ENCODE data around the gene LY6G6D.

The LY6G6D gene

GRCh38 chr6:31733734-31734133 is 18.6 kb downstream of the LY6G6D start:
- Histone ChIP-seq H3K4me3 (ENCODE audit: low read depth in 1 of 2, low read length in 2 of 2) (no peak overlapping the region), H3K27ac (ENCODE audit: low read depth, low read length) (no peak overlapping the region), H3K9me3 (ENCODE audit: low read length) (no peaks in the 10 kb centered on the region), H3K36me3 (ENCODE audit: insufficient read depth, low read length) (peaks cover 28% of the 10 kb centered on the region), H3K27me3 (ENCODE audit: control insufficient read depth in 1 of 2, insufficient read depth in 2 of 2, low read length in 2 of 2) (no peaks in the 10 kb centered on the region), H3K9ac (ENCODE audit: low read length) (no peak overlapping the region), H3K4me1 (ENCODE audit: insufficient read depth, low read length) (peaks cover 33% of the 10 kb centered on the region)

DNA sequence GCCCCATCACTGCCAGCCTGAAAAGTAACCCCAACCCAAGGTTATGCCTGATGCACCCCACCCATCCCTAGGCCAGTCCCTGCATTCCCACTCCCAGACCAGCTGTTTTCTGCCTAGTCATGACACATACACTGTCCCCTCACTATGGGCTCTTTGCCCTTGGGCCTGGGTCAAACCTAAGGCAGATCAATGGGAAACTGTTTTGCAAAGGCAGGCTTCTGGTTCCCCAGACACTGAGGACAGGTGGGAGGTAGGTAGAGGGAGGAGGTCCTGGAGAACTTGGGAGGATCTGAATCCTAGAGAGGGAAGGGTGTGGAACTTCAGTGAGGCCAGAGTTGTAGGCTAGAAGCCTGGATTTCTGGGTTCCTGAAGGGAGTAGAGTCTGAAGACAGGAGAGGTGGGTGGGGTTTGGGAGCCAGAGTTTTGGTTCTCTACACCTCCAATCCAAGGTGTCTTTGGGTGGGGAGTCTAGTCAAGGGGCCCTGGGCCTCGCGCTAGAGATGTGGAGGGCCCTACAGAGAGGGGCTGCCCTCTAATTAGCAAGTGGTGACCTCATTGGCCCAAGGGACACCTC is 19.2 kb downstream of the LY6G6D start:
- Histone ChIP-seq H3K27me3 (ENCODE audit: control insufficient read depth in 1 of 2, insufficient read depth in 2 of 2, low read length in 2 of 2) (no peaks in the 10 kb centered on the region), H3K4me3 (ENCODE audit: low read depth in 1 of 2, low read length in 2 of 2) (peak overlapping the region; percentile 83 to 95), H3K9ac (ENCODE audit: low read length) (peak overlapping the region; percentile 98), H3K36me3 (ENCODE audit: insufficient read depth, low read length) (peaks cover 28% of the 10 kb centered on the region), H3K27ac (ENCODE audit: low read depth, low read length) (peak overlapping the region; percentile 92), H3K4me1 (ENCODE audit: insufficient read depth, low read length) (peaks cover 36% of the 10 kb centered on the region), H3K9me3 (ENCODE audit: low read length) (no peaks in the 10 kb centered on the region)

DNA sequence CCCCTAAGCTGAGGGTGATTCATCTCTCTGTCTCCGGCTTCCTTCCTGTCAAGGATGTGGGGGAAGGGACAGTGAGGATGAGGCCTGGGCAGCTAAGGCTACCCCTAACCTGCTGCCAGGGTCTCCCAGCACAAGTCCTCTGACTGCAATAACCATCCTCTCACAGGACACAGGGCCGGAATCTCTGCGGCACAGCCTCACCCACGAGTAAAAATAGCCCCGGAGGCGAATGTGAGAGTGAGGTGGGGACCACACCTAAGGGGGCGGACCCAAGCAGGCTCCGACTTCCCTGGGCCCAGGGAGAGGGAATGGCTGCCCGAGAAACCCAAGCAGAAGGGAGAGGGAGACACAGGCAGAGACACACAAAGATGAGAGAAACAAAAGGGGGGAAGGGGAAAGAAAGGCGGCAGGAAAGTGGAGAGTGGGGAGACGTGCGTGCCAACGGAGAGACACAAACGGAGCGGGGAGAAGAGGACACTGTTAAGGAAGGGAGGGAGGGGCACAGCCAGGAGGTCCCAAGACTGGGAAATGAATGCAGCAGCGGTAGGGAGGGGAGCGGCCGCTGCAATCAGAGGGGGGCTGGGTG is 19.8 kb downstream of the LY6G6D start:
- Histone ChIP-seq H3K27ac (ENCODE audit: low read depth, low read length) (peak overlapping the region; percentile 92), H3K4me1 (ENCODE audit: insufficient read depth, low read length) (peaks cover 38% of the 10 kb centered on the region), H3K9ac (ENCODE audit: low read length) (peak overlapping the region; percentile 98), H3K36me3 (ENCODE audit: insufficient read depth, low read length) (peaks cover 28% of the 10 kb centered on the region), H3K4me3 (ENCODE audit: low read depth in 1 of 2, low read length in 2 of 2) (peak overlapping the region; percentile 83 to 95), H3K9me3 (ENCODE audit: low read length) (no peaks in the 10 kb centered on the region), H3K27me3 (ENCODE audit: control insufficient read depth in 1 of 2, insufficient read depth in 2 of 2, low read length in 2 of 2) (no peaks in the 10 kb centered on the region)

DNA sequence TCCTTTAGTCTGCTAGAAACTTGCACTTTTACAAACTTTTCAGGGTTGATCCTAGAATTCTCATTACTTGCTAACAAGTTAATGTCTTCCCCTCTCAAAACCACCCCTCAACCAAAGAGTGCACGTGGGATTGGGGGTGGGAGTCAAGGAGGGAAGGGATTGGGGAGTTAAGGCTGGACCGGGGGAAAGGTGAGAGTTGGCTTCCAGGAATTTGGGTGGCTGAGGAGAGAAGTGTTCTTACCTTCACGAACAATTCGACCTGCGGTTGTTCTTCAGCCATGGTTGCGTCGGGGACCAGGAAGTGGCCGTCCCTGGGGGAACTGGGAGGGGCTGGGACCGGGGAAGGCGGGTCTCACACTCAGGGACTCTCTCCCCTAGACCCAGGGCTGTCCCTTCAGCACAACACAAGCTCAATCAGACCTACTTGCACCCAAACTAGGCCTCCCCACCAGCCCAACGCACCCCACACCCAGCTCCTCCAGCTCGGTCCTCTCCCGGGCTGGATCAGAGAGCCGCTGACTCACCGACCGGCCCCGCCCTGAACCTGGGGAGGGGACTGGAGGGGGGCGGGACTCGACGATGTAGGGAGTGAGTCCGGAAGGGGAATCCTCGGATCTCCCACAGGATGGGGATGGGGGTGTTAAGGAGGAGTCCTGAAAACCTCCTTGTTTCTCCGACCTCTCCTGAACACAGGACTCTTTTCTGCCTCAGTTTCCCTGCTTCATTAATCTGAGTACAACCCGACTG is 21.0 kb downstream of the LY6G6D start, which contains the start of gene CLIC1:
Gene CLIC1, minus strand, starts transcription at position 510 of the 747 bp plus-strand sequence. Its CDS starts 230 bp downstream, at position 280.
- H3K9ac ChIP-seq (ENCODE audit: low read length): peak within 1 kb of the TSS; percentile 98
- H3K27me3 ChIP-seq (ENCODE audit: control insufficient read depth in 1 of 2, insufficient read depth in 2 of 2, low read length in 2 of 2): no peaks in the 10 kb centered on the region
- peak within 1 kb of the TSS; percentile 83 to 95 for H3K4me3 ChIP-seq (ENCODE audit: low read depth in 1 of 2, low read length in 2 of 2)
- H3K9me3 ChIP-seq (ENCODE audit: low read length): no peaks in the 10 kb centered on the region
- peaks cover 28% of the 10 kb centered on the region for H3K36me3 ChIP-seq (ENCODE audit: insufficient read depth, low read length)
- peaks cover 29% of the 10 kb centered on the region for H3K4me1 ChIP-seq (ENCODE audit: insufficient read depth, low read length)
- peak within 1 kb of the TSS; percentile 92 for H3K27ac ChIP-seq (ENCODE audit: low read depth, low read length)

- peaks cover 29% of the 10 kb centered on the region for H3K4me1 ChIP-seq (ENCODE audit: insufficient read depth, low read length)
- peak overlapping the region; percentile 83 to 95 for H3K4me3 ChIP-seq (ENCODE audit: low read depth in 1 of 2, low read length in 2 of 2)
- peaks cover 23% of the 10 kb centered on the region for H3K36me3 ChIP-seq (ENCODE audit: insufficient read depth, low read length)
- H3K27me3 ChIP-seq (ENCODE audit: control insufficient read depth in 1 of 2, insufficient read depth in 2 of 2, low read length in 2 of 2): no peaks in the 10 kb centered on the region
- peak overlapping the region; percentile 98 for H3K9ac ChIP-seq (ENCODE audit: low read length)
- H3K27ac ChIP-seq (ENCODE audit: low read depth, low read length): peak overlapping the region; percentile 92
- no peaks in the 10 kb centered on the region for H3K9me3 ChIP-seq (ENCODE audit: low read length)
Observed at GRCh38 chr6:31736768-31737314, 21.7 kb downstream of the LY6G6D start.

DNA sequence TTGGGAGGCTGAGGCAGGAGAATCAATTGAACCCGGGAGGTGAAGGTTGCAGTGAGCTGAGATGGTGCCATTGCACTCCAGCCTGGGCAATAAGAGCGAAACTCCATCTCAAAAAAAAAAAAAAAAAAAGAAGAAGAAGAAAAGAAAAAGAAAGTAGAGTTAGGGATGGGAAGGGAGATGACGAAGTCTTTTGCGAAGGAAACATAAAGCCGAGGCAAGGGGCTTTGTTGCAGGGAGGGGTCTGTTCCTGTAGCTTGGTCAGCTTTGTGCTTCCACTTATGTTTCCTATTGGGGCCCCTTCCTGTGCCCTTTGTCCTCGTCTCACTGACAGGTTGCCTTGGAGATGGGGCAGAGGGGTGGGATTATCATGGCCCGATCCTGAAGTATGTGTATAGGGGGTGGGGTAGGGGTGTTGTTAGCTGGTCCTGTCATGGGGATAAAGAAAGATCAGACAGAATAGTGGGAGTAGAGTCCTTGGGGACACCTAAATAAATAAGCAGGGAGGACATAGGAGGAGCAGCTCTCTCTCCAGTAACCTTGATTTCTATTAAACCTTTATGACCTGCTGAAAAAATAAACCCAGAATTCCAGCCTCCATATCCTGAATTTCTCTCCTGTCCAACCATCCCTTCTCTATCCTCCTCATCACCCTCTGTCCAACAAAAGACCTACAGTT is 22.3 kb downstream of the LY6G6D start:
- Histone ChIP-seq H3K27me3 (ENCODE audit: control insufficient read depth in 1 of 2, insufficient read depth in 2 of 2, low read length in 2 of 2) (no peaks in the 10 kb centered on the region), H3K36me3 (ENCODE audit: insufficient read depth, low read length) (peaks cover 17% of the 10 kb centered on the region), H3K4me3 (ENCODE audit: low read depth in 1 of 2, low read length in 2 of 2) (no peak overlapping the region), H3K9me3 (ENCODE audit: low read length) (no peaks in the 10 kb centered on the region), H3K4me1 (ENCODE audit: insufficient read depth, low read length) (peaks cover 29% of the 10 kb centered on the region), H3K9ac (ENCODE audit: low read length) (no peak overlapping the region), H3K27ac (ENCODE audit: low read depth, low read length) (peak overlapping the region; percentile 25)

GRCh38 chr6:31737991-31738979 is 23.1 kb downstream of the LY6G6D start:
- Histone ChIP-seq H3K4me1 (ENCODE audit: insufficient read depth, low read length) (peaks cover 29% of the 10 kb centered on the region), H3K9me3 (ENCODE audit: low read length) (no peaks in the 10 kb centered on the region), H3K27ac (ENCODE audit: low read depth, low read length) (peak overlapping the region; percentile 25), H3K9ac (ENCODE audit: low read length) (no peak overlapping the region), H3K27me3 (ENCODE audit: control insufficient read depth in 1 of 2, insufficient read depth in 2 of 2, low read length in 2 of 2) (no peaks in the 10 kb centered on the region), H3K36me3 (ENCODE audit: insufficient read depth, low read length) (peaks cover 11% of the 10 kb centered on the region), H3K4me3 (ENCODE audit: low read depth in 1 of 2, low read length in 2 of 2) (no peak overlapping the region)

DNA sequence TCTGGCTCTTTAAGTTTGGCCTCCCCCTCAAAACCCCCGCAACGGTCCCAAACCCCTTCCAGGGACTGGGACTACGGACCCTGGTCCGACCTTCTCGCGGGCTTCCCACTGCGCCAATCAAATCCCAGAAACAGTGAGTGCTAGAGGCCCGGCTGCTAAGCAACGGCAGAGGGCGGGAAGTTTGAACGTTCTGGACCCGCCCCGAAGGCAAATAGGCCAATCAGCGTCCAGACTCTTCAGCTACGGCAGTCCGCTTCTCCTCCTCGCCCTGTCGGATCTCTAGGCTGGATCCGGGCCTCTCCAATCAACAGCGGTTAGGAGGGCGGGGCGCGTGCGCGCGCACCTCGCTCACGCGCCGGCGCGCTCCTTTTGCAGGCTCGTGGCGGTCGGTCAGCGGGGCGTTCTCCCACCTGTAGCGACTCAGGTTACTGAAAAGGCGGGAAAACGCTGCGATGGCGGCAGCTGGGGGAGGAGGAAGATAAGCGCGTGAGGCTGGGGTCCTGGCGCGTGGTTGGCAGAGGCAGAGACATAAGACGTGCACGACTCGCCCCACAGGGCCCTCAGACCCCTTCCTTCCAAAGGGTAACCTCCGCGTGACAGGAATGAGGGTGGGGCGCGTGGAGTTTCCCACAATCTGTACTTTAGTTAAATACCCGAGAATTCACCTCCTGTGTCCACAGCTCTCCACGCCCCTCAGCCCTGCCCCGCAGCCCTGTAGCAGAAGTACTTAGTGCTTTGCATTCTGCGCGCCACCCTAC is 24.7 kb downstream of the LY6G6D start, which contains the start of gene MSH5:
Gene MSH5, plus strand, starts transcription at position 367 of the 758 bp plus-strand sequence. CDS start 462 bp downstream, outside the sequence.
- peaks cover 20% of the 10 kb centered on the region for H3K4me1 ChIP-seq (ENCODE audit: insufficient read depth, low read length)
- no peaks in the 10 kb centered on the region for H3K27me3 ChIP-seq (ENCODE audit: control insufficient read depth in 1 of 2, insufficient read depth in 2 of 2, low read length in 2 of 2)
- H3K36me3 ChIP-seq (ENCODE audit: insufficient read depth, low read length): no peaks in the 10 kb centered on the region
- H3K27ac ChIP-seq (ENCODE audit: low read depth, low read length): peak within 1 kb of the TSS; percentile 53
- H3K4me3 ChIP-seq (ENCODE audit: low read depth in 1 of 2, low read length in 2 of 2): peak within 1 kb of the TSS; percentile 85 to 86
- H3K9ac ChIP-seq (ENCODE audit: low read length): peak within 1 kb of the TSS; percentile 61
- no peaks in the 10 kb centered on the region for H3K9me3 ChIP-seq (ENCODE audit: low read length)

DNA sequence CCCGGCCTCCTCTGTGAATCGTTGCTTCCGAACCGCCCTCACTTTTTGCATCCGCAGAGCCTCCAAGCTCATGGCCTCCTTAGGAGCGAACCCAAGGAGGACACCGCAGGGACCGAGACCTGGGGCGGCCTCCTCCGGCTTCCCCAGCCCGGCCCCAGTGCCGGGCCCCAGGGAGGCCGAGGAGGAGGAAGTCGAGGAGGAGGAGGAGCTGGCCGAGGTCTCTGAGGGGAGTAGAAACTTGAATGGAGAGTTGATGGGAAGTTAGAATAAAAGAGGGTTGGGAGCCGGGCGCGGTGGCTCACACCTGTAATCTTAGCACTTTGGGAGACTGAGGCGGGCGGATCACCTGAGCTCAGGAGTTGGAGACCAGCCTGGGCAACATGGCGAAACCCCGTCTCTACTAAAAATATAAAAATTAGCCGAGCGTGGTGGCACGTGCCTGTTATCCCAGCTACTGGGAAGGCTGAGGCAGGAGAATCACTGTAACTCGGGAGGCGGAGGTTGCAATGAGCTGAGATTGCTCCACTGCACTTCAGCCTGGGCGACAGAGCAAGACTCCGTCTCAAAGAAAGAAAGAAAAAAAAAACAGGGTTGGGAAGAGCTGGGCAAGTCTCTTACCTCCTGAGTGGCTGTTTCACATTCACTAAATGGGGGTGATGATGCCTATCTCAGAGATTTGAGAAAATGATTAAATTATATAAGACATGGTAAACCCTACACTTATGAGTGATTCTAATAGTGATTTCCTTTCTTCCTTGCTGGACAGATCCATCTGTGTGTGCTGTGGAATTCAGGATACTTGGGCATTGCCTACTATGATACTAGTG is 25.5 kb downstream of the LY6G6D start:
- Histone ChIP-seq H3K4me1 (ENCODE audit: insufficient read depth, low read length) (peaks cover 16% of the 10 kb centered on the region), H3K9me3 (ENCODE audit: low read length) (no peaks in the 10 kb centered on the region), H3K27ac (ENCODE audit: low read depth, low read length) (peak overlapping the region; percentile 53), H3K27me3 (ENCODE audit: control insufficient read depth in 1 of 2, insufficient read depth in 2 of 2, low read length in 2 of 2) (no peaks in the 10 kb centered on the region), H3K4me3 (ENCODE audit: low read depth in 1 of 2, low read length in 2 of 2) (peak overlapping the region; percentile 85 to 86), H3K36me3 (ENCODE audit: insufficient read depth, low read length) (no peaks in the 10 kb centered on the region), H3K9ac (ENCODE audit: low read length) (peak overlapping the region; percentile 61)

Measured in muscle layer of colon (tissue), 2 donors.